HG02678 (cell line): ENCODE measurements around the gene OR51L1.
"Not testable (repeated sequence)": the region's sequence is repeated elsewhere in the genome, so short reads cannot be mapped to it uniquely, and the experiment has no call there.

Source experiments
- ATAC-seq: cut with Tn5 transposase; IDR thresholded peaks from one replicate; pipeline ENCODE4 v1.9.1; 2021; ENCODE audit warnings: mild to moderate bottlenecking, moderate library complexity; ENCODE audit not compliant: unreplicated experiment

The OR51L1 gene, protein sequence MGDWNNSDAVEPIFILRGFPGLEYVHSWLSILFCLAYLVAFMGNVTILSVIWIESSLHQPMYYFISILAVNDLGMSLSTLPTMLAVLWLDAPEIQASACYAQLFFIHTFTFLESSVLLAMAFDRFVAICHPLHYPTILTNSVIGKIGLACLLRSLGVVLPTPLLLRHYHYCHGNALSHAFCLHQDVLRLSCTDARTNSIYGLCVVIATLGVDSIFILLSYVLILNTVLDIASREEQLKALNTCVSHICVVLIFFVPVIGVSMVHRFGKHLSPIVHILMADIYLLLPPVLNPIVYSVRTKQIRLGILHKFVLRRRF

DNA sequence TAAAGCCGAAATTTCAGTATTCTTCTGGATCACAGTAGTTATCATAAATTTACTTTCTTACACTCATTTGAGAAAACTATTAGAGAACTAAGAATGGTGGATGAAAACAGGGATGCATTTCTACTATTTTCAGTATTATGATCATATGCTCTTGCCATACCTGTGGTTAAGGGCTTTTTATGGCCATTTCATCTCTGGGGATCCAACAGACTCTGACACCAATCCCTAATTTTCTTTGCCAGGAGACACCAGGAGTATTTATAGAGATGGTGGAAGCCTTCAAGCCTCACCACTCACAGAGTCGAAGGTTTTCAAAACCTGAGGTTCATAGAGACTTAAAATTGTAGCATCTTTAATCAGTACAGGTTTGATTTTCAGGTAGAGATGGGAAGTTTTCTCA lies at the start of gene OR51L1:
Gene OR51L1, plus strand, starts transcription at position 301 of the 400 bp plus-strand sequence. CDS start 4,132 bp downstream, outside the sequence.
- no peak for ATAC-seq

DNA sequence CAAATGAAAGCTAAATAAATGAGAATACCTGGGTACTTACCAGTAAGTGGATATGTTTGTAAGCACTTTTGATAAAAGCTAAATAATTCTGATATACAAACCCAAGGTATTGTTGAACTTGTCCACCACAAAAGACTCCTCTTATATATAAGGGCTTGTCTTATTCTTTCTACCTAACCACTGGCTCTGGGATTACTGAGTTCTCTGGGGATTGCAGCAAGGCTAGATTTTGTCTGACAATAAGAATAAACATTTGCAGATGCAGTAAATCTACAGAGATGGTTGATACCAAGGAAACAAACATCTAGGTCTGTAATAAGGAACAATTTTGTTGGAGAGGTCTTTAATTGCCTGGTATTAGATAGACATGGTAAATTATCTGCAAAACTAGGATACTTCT lies 47.1 kb upstream of the OR51L1 start, which contains the start of gene OR51A4:
Gene OR51A4, minus strand, starts transcription at position 101 of the 400 bp plus-strand sequence. CDS start 505 bp downstream, outside the sequence.
- no peak for ATAC-seq

- not testable (repeated sequence) for ATAC-seq
Measured at GRCh38 chr11:4955613-4956012, 39.0 kb upstream of the OR51L1 start, which contains the start of gene OR51A2. Gene OR51A2, minus strand, starts transcription at chr11:4955713. Its CDS starts 0 bp downstream, at chr11:4955713.

DNA sequence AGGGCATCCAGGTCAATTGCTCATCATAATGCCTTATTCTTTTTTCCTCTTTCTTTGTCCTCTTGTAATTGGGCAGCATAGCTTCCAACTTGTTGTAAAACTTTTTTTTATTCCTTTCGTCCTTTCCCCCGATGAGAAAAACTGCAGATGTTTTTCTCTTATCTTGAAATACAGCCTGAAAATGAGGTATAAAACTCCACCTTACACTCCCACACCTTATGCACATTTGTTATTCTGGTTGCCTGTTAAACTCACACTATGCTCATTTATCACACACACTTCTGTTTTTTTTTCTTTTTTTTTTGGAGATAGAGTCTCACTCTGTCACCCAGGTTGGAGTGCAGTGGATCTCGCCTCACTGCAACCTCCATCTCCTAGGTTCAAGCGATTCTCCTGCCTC lies 37.3 kb upstream of the OR51L1 start:
- ATAC-seq: no peak

DNA sequence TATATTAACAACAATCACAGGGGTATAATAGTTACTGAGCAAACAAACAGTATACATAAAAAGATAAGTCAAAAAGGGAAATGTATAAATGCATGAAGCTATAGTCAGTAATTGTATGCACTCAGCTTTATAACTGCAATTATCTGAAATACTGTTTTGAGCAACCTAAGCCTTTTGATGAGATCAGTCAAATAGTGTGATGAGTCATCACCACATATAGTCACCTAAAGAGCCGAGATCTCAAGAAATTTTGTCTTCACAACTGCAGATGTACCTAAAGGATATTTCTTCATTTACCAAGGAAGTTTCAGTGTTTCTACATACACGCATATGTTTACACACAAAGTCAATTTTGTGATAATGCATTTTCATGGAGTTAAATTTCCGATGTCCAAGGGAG lies 33.8 kb upstream of the OR51L1 start:
- no peak for ATAC-seq

DNA sequence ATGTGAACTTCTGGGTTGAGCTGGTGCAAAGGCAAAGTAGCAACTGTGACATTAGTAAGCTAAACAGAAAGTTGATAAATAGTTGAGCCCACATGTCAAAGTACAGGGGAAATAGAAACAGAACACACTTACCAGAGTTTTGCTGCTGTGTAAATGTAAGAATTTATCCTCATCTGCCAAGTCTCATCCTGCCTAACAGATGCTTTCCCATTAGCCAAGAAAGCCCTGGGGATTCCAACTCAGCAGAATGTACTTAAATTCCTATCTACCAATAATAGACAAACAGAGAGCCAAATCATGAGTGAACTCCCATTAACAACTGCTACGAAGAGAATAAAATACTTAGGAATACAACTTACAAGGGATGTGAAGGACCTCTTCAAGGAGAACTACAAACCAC lies 31.8 kb upstream of the OR51L1 start:
- ATAC-seq: no peak

GRCh38 chr11:4975436-4975835 lies 19.2 kb upstream of the OR51L1 start:
- no peak for ATAC-seq

- ATAC-seq: no peak
Measured at GRCh38 chr11:4979036-4979435, 15.6 kb upstream of the OR51L1 start.

- no peak for ATAC-seq
Measured at GRCh38 chr11:4982678-4983077, 12.0 kb upstream of the OR51L1 start.

DNA sequence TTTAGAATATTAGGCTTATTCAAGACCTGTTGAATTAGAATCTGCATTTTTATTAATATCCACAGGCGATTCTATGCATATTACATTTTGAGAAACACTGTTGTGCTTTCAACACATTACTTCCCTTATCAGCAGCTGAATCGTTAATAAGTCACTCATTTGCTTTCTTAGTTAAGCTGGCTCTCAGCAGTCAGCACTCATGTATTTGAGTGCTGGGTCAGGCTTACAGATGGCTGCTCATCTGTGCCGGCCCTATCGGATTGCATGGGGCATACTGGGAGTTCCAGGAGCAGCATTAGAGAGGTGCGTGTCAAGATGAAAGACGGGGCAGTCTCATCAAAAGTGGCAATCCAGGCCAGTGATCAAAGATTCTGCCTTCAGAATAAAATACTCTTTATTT lies 10.8 kb upstream of the OR51L1 start:
- ATAC-seq: no peak

GRCh38 chr11:4991060-4991459 lies 3.6 kb upstream of the OR51L1 start:
- ATAC-seq: no peak

GRCh38 chr11:5004424-5005274 lies 10.0 kb downstream of the OR51L1 start:
- ATAC-seq: peak; percentile 54

DNA sequence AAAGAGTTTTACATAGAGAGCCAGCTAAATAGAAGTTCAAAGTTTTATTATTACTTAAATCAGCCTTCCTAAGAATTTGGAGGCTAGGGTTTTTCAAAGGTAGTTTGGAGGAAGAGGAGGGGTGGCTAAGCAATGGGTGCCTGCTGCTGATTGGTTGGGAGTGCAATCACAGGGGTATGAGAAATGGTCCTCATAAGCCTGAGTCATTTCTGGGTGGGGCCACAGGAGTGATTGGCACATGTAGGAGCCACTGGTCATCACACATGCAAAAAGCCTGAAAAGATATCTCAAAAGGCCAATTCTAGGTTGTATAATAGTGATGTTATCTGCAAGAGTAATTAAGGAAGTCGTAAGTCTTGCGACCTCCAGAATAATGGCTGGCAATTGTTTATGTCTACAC lies 12.9 kb downstream of the OR51L1 start:
- ATAC-seq: no peak

- ATAC-seq: no peak
Measured at GRCh38 chr11:5011254-5011653, 16.6 kb downstream of the OR51L1 start.

- no peak for ATAC-seq
Measured at GRCh38 chr11:5013012-5013411, 18.4 kb downstream of the OR51L1 start.

DNA sequence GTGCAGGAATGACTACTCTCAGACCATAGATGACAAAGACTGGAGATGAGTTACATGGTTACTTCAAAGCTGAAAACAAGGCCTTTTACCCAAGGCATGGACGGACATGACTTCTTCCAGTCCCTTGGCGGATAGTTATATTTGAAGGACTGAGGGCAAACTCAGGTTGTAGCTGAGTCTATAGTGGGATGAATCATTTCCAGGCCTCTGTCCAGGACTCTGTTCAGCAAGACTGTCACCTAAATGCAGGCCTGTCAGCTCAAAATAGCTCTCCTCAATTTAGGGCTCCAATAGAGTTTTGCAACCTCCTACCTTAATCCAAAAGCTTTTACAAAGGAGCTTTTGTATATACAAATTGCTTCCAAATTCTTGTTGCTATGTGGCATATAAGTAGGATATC lies 27.3 kb downstream of the OR51L1 start:
- ATAC-seq: no peak

- no peak for ATAC-seq
Measured at GRCh38 chr11:5036669-5037068, 42.0 kb downstream of the OR51L1 start.

DNA sequence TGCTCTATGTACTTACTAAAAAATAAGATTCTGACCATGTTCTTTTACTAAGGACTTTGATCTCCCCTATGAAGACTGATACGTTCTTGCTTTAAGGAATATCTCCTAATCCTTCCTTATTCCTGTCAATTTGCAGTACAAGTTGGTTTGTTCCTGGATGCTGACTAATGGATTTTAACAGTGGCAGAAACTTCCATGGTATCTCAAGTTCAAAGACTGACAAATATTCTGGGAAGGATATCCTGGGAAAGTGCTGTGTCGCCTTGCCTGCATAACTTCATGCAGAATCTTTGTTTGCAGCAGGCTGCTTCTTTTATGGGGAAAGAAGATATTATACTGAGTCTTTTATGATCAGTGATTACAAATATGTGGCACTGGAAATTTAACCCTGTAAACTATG lies 43.3 kb downstream of the OR51L1 start:
- ATAC-seq: no peak

GRCh38 chr11:5038341-5038740 lies 43.7 kb downstream of the OR51L1 start:
- no peak for ATAC-seq

DNA sequence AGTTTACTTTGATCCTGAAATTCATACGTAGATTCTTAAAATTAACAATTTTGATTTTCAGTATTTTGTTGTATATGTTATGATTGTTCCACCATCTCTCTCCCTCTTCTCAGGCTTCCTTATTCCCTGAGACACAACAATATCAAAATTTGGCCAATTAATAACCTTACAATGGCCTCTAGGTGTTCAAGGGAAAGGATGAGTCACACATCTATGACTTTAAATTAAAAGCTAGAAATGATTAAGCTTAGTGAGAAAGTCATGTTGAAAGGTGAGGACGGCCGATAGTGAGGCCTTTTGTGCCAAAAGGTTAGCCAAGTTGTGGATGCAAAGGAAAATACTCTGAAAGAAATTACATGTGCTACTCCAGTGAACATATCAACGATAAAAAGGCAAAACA lies 46.2 kb downstream of the OR51L1 start:
- ATAC-seq: no peak

DNA sequence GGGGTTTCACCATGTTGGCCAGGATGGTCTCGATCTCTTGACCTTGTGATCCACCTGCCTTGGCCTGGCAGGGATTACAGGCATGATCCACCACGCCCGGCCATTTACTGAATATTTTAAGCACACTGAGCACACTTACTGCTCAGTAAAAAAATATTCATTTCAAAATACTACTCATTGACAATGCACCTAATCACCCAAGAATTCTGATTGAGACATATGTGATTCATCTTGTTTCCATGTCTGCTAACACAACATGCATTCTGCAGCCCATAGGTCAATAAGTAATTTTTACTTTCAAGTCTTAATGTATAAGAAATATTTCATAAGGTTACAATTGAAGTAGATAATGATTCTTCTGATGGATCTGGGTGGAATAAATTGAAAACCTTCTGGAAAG lies 47.4 kb downstream of the OR51L1 start:
- no peak for ATAC-seq

GRCh38 chr11:5043380-5043779 lies 48.7 kb downstream of the OR51L1 start:
- ATAC-seq: no peak
